ENCODE results near the gene TACR3.

DNA sequence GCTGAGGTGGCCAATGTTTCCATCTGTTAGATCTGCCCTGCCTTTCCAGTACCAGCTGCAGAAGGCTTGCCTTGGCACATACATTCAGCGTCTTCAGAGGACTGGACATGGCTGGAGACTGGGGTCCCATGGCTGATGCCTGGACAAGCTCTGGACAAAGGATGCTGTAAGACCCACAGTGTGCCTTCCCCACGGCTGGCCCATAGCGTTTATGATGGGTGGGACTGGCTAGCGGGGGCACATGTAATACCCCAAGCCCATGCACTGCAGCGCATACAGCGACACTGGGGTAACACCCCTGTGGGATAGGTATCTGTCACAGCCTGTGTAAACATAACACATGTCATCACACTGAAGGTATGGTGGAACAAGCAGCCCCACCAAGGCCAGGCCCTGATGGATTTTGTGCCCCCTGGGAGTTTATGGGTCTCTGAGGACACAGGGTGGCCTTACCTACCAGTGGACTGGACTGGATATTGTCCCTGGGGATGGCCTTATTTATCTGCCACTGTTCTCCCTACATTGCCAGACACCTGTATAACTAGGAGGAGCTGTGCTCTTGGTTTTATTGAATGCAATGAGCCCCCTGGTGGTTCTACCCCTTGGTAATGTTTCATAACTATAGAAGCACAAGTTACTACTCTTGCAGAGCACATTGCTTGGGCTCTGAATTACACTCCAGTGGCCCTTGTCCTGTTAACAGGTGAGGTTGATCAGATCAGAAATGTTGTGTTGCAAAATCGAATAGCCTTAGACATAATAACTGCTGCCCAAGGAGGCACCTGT, 34.3 kb upstream of the TACR3 start:
- TF ChIP-seq, protein P1, sequence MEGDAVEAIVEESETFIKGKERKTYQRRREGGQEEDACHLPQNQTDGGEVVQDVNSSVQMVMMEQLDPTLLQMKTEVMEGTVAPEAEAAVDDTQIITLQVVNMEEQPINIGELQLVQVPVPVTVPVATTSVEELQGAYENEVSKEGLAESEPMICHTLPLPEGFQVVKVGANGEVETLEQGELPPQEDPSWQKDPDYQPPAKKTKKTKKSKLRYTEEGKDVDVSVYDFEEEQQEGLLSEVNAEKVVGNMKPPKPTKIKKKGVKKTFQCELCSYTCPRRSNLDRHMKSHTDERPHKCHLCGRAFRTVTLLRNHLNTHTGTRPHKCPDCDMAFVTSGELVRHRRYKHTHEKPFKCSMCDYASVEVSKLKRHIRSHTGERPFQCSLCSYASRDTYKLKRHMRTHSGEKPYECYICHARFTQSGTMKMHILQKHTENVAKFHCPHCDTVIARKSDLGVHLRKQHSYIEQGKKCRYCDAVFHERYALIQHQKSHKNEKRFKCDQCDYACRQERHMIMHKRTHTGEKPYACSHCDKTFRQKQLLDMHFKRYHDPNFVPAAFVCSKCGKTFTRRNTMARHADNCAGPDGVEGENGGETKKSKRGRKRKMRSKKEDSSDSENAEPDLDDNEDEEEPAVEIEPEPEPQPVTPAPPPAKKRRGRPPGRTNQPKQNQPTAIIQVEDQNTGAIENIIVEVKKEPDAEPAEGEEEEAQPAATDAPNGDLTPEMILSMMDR (IDR thresholded peaks at IDR 0.05): no peak
- no peak for TF ChIP-seq POLR2A (IDR thresholded peaks at IDR 0.05)

Data from adrenal gland (tissue), 5 donors.